Endothelial cell of umbilical vein (primary cell): ENCODE measurements around the gene KIF26A. TPM values are rescaled to one million over a fixed set of nuclear protein-coding genes. Genes with fewer than 3 reads are reported as not detected.

Source experiments
- BruUV-seq: library from RNA; stranded (reverse); fragments of 400-500 nt; replicated peaks from 2 replicates; lab custom pipeline; 2021; lab: Mats Ljungman, UMichigan
- CTCF ChIA-PET: fragments of 300-600, 350-600 bp; sonication (Branson Sonifier 250); formaldehyde crosslinking; loops from one replicate; lab custom pipeline; 2021; ENCODE audit warnings: antibody characterized with exemption, inconsistent platforms; lab: Charles Lee
- POLR2A ChIA-PET: fragments of 300-600, 350-600 bp; sonication (Branson Sonifier 250); formaldehyde crosslinking; loops from one replicate; lab custom pipeline; 2021; ENCODE audit warnings: antibody characterized with exemption, inconsistent platforms; lab: Charles Lee
- DNase-seq: peaks from one replicate; pipeline ENCODE4 v3.0.0-alpha.2; 2011; ENCODE audit warnings: low read depth, low spot score
- FAIRE-seq: peaks from 2 replicates; lab custom pipeline; 2011; peaks lifted over from hg19 to GRCh38; lab: Jason Lieb, UNC
- H2AFZ ChIP-seq: 2 replicates; pipeline ENCODE4 v1.6.0; 2012; ENCODE audit warnings: low read depth, low read length, control low read depth, inconsistent platforms
- H3K27ac ChIP-seq: 2 replicates; pipeline ENCODE4 v1.5.1; 2011; ENCODE audit warnings: low read depth, mild to moderate bottlenecking, control low read depth, low read length, moderate library complexity; ENCODE audit not compliant: insufficient read depth
- H3K27me3 ChIP-seq, 2 experiments: 2 replicates each; pipeline versions ENCODE4 v1.6.0 to v1.6.1; 2011; ENCODE audit warnings: low read length in 2 of 2, mixed read lengths in 1 of 2; ENCODE audit not compliant: control insufficient read depth in 2 of 2, insufficient read depth in 2 of 2
- H3K36me3 ChIP-seq, 2 experiments: 2 replicates in 1 of 2; 3 replicates in 1 of 2; pipeline ENCODE4 v1.5.1; 2011; ENCODE audit warnings: low read length in 2 of 2, mild to moderate bottlenecking in 1 of 2, moderate library complexity in 1 of 2; ENCODE audit not compliant: control insufficient read depth in 2 of 2, insufficient read depth in 2 of 2; ENCODE audit errors: extremely low read depth in 1 of 2
- H3K4me1 ChIP-seq: 3 replicates; pipeline ENCODE4 v1.5.1; 2011; ENCODE audit warnings: mild to moderate bottlenecking, low read length; ENCODE audit not compliant: control insufficient read depth, insufficient read depth; ENCODE audit errors: extremely low read depth
- H3K4me2 ChIP-seq: 2 replicates; pipeline ENCODE4 v1.6.1; 2011; ENCODE audit warnings: low read length, control low read depth, mixed read lengths; ENCODE audit not compliant: insufficient read depth
- H3K4me3 ChIP-seq, 3 experiments: fragments of 200-600 bp in 1 of 3; sonication (generic), shearing (Covaris generic) in 1 of 3; replicated peaks in 1 of 3; 2 replicates each; pipeline ENCODE4 v1.5.1; 2011 to 2016; ENCODE audit warnings: control low read depth in 3 of 3, low read length in 3 of 3, mild to moderate bottlenecking in 2 of 3, inconsistent platforms in 1 of 3, low read depth in 1 of 3, moderate library complexity in 1 of 3; ENCODE audit not compliant: insufficient read depth in 1 of 3
- H3K79me2 ChIP-seq: 2 replicates; pipeline ENCODE4 v1.6.0; 2012; ENCODE audit warnings: low read length, inconsistent platforms; ENCODE audit not compliant: control insufficient read depth, insufficient read depth
- H3K9ac ChIP-seq: replicated peaks from 2 replicates; pipeline ENCODE3; 2011; ENCODE audit warnings: low read length, control low read depth; ENCODE audit not compliant: insufficient read depth; ENCODE audit errors: extremely low read depth
- H3K9me1 ChIP-seq: replicated peaks from 3 replicates; pipeline ENCODE4 v1.6.0; 2011; ENCODE audit warnings: mild to moderate bottlenecking, low read length; ENCODE audit not compliant: control insufficient read depth, insufficient read depth; ENCODE audit errors: extremely low read depth
- H3K9me3 ChIP-seq: replicated peaks from 2 replicates; pipeline ENCODE4 v1.5.1; 2012; ENCODE audit warnings: low read length, inconsistent platforms; ENCODE audit not compliant: control insufficient read depth, insufficient read depth
- H4K20me1 ChIP-seq: replicated peaks from 2 replicates; pipeline ENCODE3; 2011; ENCODE audit warnings: mild to moderate bottlenecking, low read length; ENCODE audit not compliant: control insufficient read depth, insufficient read depth; ENCODE audit errors: extremely low read depth
- EZH2 ChIP-seq: IDR thresholded peaks from 2 replicates; pipeline ENCODE4 v1.6.1; 2012; ENCODE audit warnings: borderline replicate concordance, low read depth, mild to moderate bottlenecking, moderate library complexity, low read length, inconsistent platforms; ENCODE audit not compliant: severe bottlenecking
- GATA2 ChIP-seq: IDR thresholded peaks from 2 replicates; pipeline ENCODE4 v1.7.0; 2011; ENCODE audit warnings: low read depth, mild to moderate bottlenecking, moderate library complexity, mixed read lengths, low read length; ENCODE audit not compliant: insufficient read length, insufficient read depth
- JUN ChIP-seq: IDR thresholded peaks from 2 replicates; pipeline ENCODE4 v1.6.1; 2011; ENCODE audit warnings: borderline replicate concordance, low read depth; ENCODE audit not compliant: insufficient read length, insufficient read depth
- MYC ChIP-seq: IDR thresholded peaks from one replicate; pipeline ENCODE4 v1.6.1; 2011; ENCODE audit warnings: mild to moderate bottlenecking, low read depth, low read length
- POLR2A ChIP-seq: IDR thresholded peaks from 2 replicates; pipeline ENCODE4 v1.6.1; 2012; ENCODE audit warnings: low read depth, mild to moderate bottlenecking, control low read depth, low read length
- POLR2AphosphoS5 ChIP-seq: IDR thresholded peaks from 2 replicates; pipeline ENCODE4 v1.6.1; 2012; ENCODE audit warnings: low read depth, mild to moderate bottlenecking, control low read depth, low read length, moderate library complexity; ENCODE audit not compliant: insufficient read depth
- dilution Hi-C: fragments of 300-500 bp; cut with MboI; formaldehyde crosslinking; loops from one replicate; pipeline ENCODE4 v1.15.0; 2019; ENCODE audit warnings: low sequenced_read_pairs; ENCODE audit not compliant: extremely low pct_ligation_motif_present
- intact Hi-C: fragments of 100-400 bp; cut with micrococcal nuclease; formaldehyde crosslinking; loops from one replicate; pipeline ENCODE4 v1.10.0; 2022
- polyA plus RNA-seq, 4 experiments: library from polyadenylated mRNA; depleted of rRNA in 3 of 4; stranded (reverse) in 3 of 4; unstranded in 1 of 4; fragments of >200 nt; gene quantifications; 2 replicates each; pipeline versions ENCODE4 v1.2.1 to v1.2.3, GENCODE V29; 2011 to 2012; ENCODE audit warnings: missing spikeins in 1 of 4
- total RNA-seq: library from RNA; stranded (reverse); gene quantifications from 2 replicates; pipeline ENCODE4 v1.2.3, GENCODE V29; 2021
- TF ChIP-seq, protein P1 (sequence below), 2 donors: IDR thresholded peaks; 1 replicate in 1 of 2; 2 replicates in 1 of 2; pipeline ENCODE4 v1.5.1; 2011; ENCODE audit warnings: low read length in 2 of 2, mild to moderate bottlenecking in 2 of 2, moderate library complexity in 2 of 2, control low read depth in 1 of 2, inconsistent platforms in 1 of 2, low read depth in 1 of 2; ENCODE audit not compliant: insufficient read depth in 1 of 2; ENCODE audit errors: extremely low read depth in 1 of 2
- TF ChIP-seq, protein P2 (sequence below): IDR thresholded peaks from 2 replicates; pipeline ENCODE4 v1.6.1; 2011; ENCODE audit not compliant: insufficient read depth, insufficient read length

Gene KIF26A
- total and polyA plus RNA-seq, 2 donors (not counting 3 experiments of a cell fraction or from before 2014, with no cell fraction given), result 3.6 to 10.7 TPM

DNA sequence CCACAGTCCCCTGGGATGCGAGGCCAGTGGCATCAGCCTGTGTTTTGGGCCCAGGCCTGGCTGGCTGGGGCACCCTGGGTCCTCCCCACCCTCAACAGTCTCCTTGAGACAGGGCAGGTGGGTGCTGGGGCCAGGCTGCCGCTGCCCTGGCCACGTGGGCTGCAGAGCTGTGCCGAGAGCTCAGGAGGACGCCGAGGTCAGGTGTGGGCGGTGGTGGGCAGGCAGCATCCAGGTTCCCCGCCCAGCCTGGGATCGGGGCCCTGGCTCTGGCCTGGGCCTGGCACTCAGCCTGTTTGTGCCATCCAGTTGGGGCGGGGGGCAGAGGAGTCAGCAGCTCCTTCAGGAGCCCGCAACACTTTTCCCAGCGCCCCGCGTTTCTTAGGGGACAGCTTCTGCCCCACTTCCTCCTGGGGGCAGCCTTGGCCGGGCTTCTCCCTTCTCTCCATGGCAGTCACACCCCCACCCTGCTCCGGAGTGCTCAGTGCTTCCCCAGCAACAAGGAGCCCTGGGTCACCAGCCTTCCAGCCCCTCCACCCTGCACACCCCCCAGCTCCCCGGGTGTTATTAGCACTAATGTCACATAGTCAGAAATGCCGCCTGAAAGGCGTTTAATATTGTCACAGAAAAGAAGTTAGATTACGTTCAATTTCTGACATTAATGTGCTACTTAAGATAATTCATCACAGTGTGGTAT is 30.8 kb downstream of the KIF26A start:
- Histone ChIP-seq H3K9ac (no peak overlapping the region), H3K9me1 (no peaks in the 10 kb centered on the region), H3K4me1 (no peaks in the 10 kb centered on the region), H3K27me3 (no peaks in the 10 kb centered on the region), H3K4me3 (no peak overlapping the region), H2AFZ (no peak overlapping the region), H3K27ac (no peak overlapping the region), H3K79me2 (no peaks in the 10 kb centered on the region), H3K4me2 (no peak overlapping the region), H3K9me3 (no peaks in the 10 kb centered on the region), H3K36me3 (no peaks in the 10 kb centered on the region), H4K20me1 (no peaks in the 10 kb centered on the region)
- intact Hi-C loops (no loop called here), dilution Hi-C loops (no loop called here)
- DNase-seq, result no peak
- TF ChIP-seq GATA2 (no peak), JUN (no peak), EZH2 (no peak), MYC (no peak), POLR2A (no peak), POLR2AphosphoS5 (no peak)
- TF ChIP-seq, protein P1, sequence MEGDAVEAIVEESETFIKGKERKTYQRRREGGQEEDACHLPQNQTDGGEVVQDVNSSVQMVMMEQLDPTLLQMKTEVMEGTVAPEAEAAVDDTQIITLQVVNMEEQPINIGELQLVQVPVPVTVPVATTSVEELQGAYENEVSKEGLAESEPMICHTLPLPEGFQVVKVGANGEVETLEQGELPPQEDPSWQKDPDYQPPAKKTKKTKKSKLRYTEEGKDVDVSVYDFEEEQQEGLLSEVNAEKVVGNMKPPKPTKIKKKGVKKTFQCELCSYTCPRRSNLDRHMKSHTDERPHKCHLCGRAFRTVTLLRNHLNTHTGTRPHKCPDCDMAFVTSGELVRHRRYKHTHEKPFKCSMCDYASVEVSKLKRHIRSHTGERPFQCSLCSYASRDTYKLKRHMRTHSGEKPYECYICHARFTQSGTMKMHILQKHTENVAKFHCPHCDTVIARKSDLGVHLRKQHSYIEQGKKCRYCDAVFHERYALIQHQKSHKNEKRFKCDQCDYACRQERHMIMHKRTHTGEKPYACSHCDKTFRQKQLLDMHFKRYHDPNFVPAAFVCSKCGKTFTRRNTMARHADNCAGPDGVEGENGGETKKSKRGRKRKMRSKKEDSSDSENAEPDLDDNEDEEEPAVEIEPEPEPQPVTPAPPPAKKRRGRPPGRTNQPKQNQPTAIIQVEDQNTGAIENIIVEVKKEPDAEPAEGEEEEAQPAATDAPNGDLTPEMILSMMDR (IDR thresholded peaks at IDR 0.05; ENCODE audit: extremely low read depth in 1 of 2, insufficient read depth in 1 of 2, low read depth in 1 of 2, low read length in 2 of 2), result no peak
- TF ChIP-seq, protein P2, sequence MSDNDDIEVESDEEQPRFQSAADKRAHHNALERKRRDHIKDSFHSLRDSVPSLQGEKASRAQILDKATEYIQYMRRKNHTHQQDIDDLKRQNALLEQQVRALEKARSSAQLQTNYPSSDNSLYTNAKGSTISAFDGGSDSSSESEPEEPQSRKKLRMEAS, result no peak
- CTCF ChIA-PET, result interaction anchor here (1.2 kb wide), 1 partner anchor 31 kb away, joined by 5 read pairs; no protein-coding TSS in a partner anchor
- BruUV-seq, result no TSS peak
- FAIRE-seq, result no peak
- POLR2A ChIA-PET, result no interaction called here
